ENCODE results near the gene ZNF541.

GRCh38 chr19:47526798-47527197 is 46.1 kb downstream of the ZNF541 start:
- TF ChIP-seq CTCF (IDR thresholded peaks at IDR 0.05 in 2 of 3, conservative IDR thresholded peaks at IDR 0.05 in 1 of 3; ENCODE audit: control insufficient read depth in 2 of 3, extremely low read depth in 1 of 3, insufficient read depth in 1 of 3, low read depth in 3 of 3, low read length in 3 of 3) (no peak), POLR2A (IDR thresholded peaks at IDR 0.05; ENCODE audit: low read depth, low read length) (no peak), PBX3 (IDR thresholded peaks at IDR 0.05; ENCODE audit: insufficient replicate concordance, low read depth, low read length) (no peak), ATF3 (IDR thresholded peaks at IDR 0.05; ENCODE audit: borderline replicate concordance, extremely low read depth, low read depth, low read length) (no peak), HDAC6 (IDR thresholded peaks at IDR 0.05; ENCODE audit: unreplicated experiment) (no peak)
